Skin of body (tissue), 2 donors: ENCODE measurements around the gene CDK2AP2. TPM values are rescaled to one million over a fixed set of nuclear protein-coding genes. Genes with fewer than 3 reads are reported as not detected.
"Not testable (repeated sequence)": the region's sequence is repeated elsewhere in the genome, so short reads cannot be mapped to it uniquely, and the experiment has no call there.

ENCODE experiments used
- DNase-seq: peaks from one replicate; lab custom pipeline; 2025; lab: John Stamatoyannopoulos, UW
- total RNA-seq: library from RNA; depleted of rRNA; stranded (reverse); fragments of >200 nt; gene quantifications from one replicate; pipeline ENCODE4 v1.2.3, GENCODE V29; 2014

CDK2AP2 gene
- total RNA-seq, 1 donor from 2014 or later, result 4.5 TPM

DNA sequence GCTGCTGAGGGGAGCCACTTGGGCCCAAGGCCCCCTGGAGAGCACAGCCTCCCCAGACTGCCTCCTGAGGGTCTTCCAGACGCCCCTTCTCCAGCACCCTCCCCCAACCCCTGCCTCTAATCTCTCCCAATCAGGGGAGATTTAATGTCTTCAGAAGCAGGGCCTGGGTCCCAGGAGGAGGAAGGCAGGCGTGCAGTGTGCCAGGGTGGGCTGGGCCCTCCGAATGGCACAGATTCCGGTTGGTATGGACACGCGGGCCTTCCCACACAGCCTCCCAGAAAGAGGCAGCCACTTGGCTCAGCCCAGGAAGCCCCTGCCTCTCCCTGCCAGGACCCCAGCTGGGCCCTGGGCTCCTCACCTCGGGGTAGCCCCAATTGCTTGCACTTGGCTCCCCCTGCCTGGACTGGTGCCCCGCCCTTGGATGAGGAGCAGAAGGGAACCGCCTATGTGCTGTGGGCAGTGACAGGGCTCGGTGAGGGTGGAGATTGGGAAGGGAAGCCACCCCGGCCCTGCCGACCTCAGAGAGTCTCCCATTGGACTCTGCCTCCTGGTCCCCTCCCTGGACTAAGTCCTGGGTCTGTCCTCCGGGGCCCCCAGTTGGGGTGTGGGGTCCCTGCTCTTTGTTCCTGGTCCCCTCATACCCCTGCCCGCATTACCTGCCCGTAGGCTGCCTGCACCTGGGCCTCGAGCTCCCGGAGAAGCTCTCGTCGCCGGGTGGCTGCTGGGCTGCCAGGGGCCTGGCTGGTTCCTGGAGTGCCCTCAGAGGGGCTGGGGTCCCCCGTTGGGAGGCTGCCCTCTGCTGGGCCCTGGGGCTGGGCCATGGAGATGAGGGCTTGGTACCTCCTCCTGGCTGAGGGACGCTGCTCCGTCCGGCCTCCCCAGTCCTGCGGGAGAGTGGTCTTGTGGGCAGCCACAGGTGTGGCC lies 15.9 kb upstream of the CDK2AP2 start:
- no peak for DNase-seq

DNA sequence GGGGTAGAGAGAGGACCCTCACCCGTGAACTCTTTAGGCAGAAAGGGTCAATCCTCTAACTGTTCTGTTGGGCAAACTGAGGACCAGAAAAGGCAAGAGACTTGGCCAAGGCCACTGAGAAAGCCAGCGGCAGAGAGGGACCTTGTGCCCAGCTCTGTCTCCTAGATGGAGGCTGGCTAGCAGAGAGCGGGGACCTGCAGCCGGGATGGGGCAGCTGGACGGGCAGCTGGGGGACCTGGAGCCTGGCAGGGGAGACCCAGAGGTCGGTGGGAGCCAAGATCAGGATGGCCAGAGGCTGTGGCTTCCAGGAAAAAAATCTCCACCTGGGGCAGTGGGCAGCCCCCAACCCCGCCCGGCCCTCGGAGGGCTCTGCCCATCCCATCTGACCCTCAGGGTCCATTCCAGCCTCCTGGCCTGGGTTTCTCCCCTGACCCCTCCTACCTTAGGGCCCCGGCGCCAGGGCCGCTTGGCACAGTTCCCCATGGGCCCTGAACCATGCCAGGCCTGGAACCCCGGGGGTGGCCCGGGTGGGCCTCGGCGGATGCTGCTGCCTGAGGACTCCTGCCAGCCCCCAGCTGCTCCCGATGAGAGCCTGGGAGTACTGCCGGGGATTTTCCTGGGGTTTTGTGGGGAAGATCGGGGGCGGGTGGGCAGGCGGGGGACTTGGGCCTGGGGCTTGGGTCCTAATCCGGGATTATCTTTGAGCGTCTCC lies 15.0 kb upstream of the CDK2AP2 start, which contains the start of gene CABP2:
Gene CABP2, minus strand, starts transcription at position 603 of the 712 bp plus-strand sequence. Its CDS starts 120 bp downstream, at position 483.
- no peak for DNase-seq

DNA sequence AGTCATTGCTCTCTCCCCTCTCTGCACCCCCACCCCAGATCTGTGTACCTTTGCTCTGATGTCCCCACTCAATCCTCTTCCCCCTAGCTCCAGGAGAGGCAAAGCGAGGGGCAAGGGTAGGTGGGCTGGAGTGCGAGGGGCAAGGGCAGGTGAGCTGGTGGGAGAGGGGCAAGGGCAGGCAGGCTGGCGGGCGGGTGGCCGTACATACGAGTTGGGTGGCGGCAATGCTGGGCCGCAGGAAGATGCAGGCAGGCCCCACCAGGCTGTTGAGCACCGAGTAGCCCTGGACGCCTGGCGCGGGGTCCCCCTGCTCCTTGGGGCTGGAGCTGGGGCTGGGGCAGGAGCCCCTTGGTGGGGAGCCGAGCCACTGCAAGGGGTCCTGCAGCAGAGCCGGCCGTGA lies 14.4 kb upstream of the CDK2AP2 start:
- DNase-seq, result no peak

DNA sequence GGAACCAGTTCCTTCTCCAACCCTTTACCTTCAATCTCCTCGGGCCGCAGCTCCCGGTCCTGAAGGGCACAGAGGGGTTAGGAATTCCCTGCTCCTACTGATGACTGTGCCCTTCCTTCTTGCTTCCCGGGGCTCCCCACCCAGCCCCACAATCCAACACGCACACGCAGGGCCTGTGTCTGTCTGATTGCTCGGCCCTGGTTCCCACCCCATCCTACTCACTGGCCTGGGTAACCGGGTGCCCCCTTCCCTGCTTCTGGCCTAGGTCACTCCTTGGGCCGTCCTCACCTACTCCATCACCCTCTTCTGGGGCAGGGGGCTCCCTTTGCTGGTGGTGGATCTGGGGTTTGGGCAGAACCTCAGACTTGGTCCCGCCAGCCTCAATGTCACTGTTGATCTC lies 14.0 kb upstream of the CDK2AP2 start:
- no peak for DNase-seq

DNA sequence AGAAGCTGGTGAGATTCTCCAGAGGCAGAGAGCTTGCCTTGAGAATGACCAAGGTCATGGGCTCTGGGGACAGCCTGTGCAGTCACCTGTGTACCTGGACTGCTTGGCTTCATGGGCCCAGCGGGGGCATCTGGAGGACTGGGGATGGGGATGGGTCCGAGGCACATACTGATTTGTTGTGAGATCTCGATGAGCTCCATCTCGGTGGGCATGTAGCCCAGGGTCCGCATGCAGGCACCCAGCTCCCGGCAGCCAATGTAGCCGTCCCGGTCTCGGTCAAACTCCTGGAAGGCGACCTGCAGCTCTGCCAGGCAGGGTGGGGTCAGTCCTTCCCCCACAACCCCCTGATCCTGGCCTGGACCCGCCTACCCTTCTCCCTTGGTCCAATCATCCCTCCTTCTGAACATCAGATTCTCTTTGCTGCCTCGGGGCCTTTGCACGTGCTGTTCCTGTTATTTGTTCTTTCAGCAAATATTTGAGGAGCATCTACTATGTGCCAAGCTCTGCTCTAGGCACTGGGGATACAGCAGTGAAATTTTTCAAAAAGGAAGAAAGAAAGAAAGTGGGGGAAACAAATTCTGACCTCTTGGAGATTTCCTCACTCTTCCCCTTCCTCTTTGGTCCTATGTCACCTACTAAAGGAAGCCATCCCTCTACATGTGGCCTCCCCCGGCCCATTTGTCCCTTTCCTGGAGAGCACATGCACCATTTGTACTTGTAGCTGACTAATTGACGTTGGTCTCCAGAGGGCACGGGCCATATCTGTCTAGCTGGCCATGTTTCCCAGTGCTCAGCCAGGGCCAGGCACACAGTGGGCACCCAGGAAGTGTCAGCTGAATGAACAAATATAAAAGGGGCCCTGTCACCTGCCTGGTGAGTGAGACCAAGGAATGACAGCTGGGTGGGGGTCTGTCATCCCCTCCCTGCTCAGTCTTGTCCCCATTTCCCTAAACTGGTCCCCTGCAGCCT lies 13.2 kb upstream of the CDK2AP2 start:
- no peak for DNase-seq

DNA sequence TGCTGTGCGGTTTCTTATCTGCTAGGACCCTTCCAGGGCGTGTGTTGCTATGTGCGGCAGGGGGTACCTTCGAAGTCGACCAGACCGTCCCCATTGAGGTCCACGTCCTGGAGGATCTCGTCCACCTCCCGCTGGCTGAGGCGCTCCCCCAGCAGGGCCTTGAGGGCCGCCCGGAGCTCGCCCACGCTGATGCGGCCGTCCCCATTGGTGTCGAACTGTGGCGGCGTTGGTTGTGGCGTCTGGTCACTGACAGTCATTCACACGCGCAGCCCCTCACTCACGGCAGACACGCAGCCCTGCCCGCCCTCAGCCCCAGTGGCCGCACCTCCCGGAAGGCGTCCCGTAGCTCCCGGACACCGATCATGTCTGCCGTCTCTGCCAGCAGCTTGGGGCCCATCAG lies 11.8 kb upstream of the CDK2AP2 start:
- no peak for DNase-seq

DNA sequence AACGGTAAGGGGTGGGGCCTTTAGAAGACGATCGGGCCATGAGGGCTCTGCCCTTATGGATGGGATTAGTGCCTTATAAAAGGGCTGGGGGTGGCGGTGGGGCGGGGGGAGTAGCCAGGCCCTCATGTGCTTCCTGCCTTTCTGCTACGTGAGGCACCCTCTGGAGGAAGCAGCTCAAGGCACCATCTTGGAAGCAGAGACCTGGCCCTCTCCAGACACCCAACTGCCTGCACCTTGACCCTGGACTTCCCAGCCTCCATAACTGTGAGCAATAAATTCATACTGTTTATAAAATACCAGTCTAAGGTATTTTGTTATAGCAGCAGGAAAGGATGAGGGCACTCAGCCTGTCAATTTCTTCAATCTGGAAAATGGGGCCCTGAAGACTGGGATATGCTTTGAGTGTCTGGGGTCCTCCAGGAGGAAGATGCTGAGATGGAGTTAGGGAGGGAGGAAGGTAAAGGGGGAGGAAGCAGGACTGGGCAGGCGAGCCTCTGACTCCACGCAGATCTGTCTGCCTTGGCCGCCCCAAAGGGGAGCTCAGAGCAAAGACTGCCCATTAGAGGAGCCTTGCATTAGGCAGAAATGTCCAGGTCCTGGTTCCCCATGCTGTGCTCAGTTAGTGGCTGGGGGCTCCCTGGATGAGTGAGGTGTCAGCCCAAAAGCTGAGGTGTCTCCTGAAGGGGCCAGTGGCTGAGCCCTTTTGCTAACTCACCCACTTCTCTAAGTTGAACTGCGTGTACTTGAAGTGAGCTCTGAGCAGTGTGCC lies 10.0 kb upstream of the CDK2AP2 start:
- no peak for DNase-seq

DNA sequence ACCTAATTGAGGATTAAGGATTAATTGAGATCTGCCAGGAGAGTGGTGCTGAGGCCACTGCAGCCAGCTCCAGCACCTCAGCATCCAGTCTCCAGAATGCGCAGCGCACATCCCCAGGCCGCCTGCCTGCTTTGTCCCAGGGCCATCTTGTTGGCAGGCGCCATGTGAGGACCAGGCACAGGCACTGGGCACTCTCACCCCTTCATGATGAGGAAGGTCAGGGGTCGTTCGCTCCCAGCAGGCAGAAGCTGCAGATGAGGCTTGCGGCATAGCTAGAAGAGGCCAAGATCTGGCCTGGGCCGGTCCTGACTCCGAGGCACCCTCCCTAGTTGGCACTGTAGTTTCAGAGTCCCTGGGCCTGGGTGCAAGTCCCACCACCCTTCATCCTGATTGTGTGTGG lies 8.8 kb upstream of the CDK2AP2 start:
- DNase-seq, result no peak

DNA sequence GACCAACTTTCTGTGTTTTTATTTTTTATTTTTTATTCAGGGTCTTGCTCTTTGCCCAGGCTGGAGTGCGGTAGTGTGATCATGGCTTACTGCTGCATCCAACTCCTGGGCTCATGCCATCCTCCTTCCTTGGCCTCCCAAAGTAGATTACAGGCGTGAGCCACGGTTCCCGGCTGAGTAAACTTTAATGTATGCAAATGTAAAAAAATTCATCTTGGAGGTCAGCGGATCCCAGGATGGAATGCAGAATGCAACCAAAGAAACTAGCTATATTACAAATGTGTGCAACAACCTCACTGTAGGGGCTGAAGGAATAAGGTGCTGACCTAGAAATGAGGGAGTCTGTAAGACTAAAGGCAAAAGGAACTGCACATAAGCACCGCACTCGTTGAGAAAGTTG lies 6.2 kb upstream of the CDK2AP2 start:
- DNase-seq, result no peak

DNA sequence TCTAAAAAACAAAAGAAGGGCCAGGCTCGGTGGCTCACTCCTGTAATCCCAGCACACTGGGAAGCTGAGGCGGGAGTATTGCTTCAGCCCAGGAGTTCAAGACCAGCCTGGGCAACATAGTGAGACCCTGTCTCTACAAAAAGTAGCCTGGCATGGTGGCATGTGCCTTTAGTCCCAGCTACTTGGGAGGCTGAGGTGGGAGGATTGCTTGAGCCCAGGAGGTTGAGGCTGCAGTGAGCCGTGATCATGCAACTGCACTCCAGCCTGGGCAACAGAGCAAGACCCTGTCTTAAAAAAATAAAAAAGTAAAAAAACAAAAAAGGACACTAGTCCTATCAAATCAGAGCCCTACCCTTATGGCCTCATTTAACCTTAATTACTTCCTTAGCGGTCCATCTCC lies 3.6 kb upstream of the CDK2AP2 start:
- DNase-seq, result not testable (repeated sequence)

DNA sequence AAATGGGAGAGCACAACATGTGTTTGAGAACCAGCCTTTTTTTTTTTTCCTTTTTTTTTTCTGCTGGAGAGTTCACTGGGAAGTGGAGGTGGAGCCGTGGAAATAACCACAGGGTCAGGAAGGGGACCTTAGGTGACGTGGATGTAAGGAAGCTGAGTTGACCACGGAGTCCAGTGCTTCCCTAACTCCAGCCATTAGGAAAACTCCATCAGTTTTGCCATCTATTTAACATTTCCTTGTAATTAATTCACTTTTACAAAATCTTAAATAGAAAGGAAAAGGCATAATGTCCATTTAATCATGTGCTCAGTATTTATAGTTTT lies 2.0 kb upstream of the CDK2AP2 start:
- DNase-seq, result no peak

DNA sequence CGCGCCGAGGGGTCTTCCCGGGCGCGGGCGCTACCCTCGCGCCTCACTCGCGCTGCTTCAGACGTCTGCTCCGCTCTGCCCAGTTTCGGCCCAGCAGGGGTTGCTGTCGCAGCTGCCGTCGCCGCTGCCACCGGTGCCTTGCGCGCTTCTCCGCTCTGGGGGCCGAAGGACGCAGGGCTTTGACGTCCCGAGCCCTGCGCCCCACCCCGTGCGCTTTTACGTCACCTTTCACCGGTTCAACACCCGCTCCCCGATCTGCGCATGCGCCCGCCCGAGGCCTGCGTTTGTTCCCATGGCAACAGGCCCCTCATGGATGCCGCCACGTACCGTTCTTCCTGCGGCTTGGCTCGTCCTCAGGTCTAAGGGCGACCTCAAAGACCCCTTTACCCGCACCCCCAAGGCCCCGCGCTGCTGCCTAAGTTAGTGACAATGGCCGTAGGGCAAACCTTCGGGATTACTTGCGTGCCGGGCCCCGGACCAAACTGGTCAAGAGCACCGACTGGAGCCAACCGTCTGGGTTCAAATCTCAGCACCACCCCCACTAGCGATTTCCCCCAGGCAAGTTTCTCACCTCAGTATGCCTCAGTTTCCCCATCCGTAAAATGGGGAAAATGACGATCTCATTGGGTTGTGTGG lies 642 bp upstream of the CDK2AP2 start:
- DNase-seq, result peak; percentile 85

DNA sequence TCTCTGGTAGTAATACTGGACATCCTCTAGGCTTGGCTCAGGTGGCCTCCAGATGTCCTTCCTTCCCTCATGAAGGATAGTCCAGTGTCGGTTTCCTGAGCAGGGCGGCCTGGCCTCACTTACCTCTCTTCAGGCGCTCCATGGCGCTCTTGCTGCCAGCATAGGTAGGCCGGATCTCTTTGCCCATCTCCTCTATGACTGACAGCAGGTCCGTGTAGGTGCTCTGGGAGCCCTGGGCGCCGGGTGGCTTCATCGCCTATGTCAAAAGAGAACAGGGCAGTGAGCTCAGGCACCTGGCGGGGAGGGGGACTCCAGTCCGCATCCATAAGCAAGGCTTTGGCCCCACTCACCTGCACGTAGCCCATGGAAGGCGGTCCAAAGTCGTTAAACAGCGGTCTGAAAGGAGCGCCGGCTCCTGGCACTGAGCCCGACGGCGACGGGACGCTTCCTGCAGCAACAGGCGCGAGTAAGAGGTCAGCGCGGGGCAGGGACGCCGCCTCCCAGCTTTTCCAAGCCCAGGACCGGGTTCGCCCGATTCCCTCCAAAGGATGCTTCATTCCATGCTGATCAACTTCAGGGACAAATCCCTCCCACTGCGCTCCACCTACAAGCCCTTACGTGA lies 609 bp downstream of the CDK2AP2 start:
- DNase-seq, result no peak

DNA sequence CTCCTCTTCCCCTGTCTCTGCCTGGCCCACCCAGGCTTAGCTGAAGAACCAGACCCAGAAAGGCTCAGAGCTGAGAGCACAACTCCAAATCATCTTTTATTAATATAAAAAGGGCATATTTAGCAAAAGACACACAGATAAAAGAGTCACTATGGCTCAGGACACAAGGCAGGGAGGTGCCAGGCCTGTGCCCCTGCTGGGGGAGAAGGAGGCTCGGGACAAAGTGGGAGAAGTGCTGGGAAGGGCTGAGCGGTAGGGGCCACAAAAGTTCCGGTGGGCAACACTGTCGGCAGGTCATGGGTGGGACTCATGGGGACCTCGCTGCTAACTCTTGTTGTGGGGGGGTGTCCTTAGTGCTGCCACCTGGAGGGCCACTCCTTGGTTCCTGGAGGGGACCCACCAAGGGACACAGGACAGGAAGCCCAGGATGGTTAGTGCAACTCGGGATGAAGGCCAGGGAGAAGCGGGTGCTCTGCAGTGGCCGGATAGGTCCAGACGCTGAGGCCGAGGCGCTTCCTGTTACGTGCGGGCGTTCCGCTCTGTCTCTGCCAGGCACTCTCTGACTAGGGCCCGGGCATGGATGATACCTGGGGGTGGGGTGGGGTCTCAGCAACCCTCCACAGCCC lies 1.4 kb downstream of the CDK2AP2 start:
- no peak for DNase-seq

DNA sequence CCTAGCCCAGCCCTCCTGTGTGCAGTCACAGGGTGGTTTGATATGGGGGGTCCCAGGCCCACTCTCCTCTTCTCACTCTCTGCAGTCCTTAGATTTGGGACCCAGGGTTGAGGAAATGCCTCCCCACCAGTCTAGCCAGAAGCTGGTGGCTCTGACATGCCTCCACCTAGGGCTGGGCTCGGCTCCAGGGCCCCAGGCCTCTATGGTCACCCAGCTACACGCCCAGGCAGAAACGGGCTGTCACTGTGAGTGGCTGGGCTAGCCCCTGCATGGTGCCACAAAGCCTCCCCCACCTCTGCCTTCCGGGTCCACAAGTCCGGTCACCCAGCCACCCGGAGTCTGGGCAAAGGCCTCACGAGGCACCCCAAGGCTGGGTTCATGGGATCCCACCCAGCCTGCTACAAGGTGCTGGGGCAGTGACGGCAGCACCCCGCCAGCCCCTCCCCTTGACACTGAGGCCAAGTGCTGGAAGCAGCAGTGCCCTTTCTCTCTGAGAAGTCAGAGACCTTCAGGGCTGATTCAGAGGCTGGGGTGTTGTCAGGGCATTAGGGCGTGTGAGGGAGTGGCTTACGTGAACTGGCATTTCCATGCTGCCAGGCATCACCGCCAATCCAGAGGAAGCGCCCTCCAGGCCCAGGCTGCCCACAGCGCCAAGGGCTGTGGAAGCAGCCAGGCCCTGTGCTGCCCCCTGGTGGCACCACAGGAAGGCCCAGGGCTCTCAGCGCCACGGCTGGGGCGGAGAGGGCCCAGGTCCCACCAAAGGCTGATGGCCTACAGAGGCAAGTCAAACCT lies 2.2 kb downstream of the CDK2AP2 start:
- peak; percentile 47 for DNase-seq

DNA sequence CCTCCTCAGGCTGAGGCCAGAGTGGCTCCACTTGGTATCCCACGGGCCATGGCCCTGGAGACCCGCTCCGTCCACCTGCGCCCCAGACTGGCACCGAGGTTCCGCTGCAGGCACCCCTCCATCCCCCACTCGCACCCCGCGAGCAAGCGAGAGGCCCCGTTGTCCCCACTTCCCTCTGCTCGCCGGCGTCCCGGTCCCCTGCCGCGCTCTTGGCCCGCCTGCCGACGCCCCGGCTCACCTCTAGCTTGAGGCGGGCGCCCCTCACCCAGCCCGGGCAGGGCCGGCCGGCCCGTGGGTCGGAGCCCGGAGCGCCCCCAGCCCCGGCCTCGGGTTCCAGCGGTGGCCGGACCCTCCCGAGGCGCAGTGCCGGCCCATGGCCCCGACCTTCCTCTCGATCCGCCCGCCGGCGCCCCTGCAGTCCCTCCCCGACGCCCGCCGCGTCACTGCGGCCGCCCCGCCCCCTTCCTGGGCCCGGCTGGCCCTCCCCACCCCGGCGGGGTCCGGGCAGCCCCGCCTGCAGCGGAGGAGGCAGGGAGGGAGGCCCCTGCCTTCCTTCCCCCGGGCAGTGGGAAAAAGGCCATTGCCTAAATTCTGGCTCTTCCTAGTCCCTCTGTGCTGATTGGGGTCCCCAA lies 2.9 kb downstream of the CDK2AP2 start, which contains the start of gene PITPNM1:
Gene PITPNM1, minus strand, starts transcription at position 414 of the 632 bp plus-strand sequence. CDS start 1,183 bp downstream, outside the sequence.
- no peak for DNase-seq

DNA sequence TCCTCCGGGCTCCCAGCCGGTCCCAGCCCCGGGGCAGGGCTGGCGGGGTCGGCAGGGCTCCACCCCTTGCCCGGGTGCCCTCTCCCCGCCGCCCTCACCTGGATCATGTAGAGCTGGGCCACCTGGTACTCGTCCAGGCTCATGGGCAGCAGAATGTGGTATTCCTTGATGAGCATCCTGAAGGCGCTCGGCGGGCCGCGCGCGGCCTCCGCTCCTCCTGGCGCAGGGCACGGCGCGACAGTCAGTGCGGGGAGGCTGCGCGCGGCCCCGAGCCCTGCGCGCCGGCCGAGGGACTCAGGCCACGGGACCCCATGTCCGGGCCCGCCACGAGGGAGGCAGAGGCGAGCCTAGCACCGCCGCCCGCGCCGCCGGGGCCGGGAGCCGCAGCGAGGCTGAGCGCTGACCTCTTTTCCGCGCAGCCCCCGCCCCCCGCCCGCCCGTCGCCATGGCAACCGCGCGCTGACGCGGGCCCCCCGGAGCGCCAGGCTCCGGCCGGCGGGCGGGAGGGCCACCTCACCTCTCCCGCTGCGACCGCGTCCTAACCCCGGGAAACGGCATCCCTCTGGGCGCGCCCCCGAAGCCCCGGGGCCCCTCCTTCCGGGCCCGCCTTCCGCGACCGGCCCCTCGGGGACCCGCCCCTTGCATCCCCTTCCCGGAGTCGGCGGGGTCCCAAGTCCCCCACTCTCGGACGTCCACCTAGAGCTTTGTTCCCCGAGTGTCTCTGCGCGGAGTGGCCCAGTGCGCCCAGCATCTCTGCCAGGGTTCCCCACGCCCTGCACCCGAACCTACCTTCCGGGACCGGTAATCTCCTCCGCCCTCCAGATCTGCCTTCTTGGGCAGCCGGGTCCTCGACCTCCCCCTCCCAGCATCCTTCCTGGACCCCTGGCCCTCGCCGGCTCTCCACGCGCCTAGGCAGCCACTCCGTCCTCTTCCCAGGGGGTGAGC lies 3.7 kb downstream of the CDK2AP2 start:
- DNase-seq, result no peak
